GM23338 (cell line): Measurements from ENCODE around the gene DAPK2. TPM values are rescaled to one million over a fixed set of nuclear protein-coding genes. Genes with fewer than 3 reads are reported as not detected.

Experiments used
- ATAC-seq: fragments of 200-7000 bp; cut with Tn5 transposase; 3 replicates; pipeline ENCODE4 v1.9.1; 2020
- DNase-seq: peaks from one replicate; pipeline ENCODE4 v3.0.0-alpha.2; 2015; ENCODE audit warnings: low spot score
- H2AFZ ChIP-seq: fragments of 200-600 bp; sonication (generic); 2 replicates; pipeline ENCODE4 v1.8.0; 2016; ENCODE audit warnings: antibody characterized with exemption, mild to moderate bottlenecking, moderate library complexity
- H3F3A ChIP-seq: fragments of 200-600 bp; sonication (generic); replicated peaks from 2 replicates; pipeline ENCODE4 v1.8.0; 2017; ENCODE audit warnings: antibody characterized with exemption, mixed run types, low read depth
- H3K27ac ChIP-seq: fragments of 200-600 bp; sonication (generic); 2 replicates; pipeline ENCODE4 v1.6.1; 2016; ENCODE audit warnings: low read depth
- H3K27me3 ChIP-seq: fragments of 200-600 bp; sonication (generic); 2 replicates; pipeline ENCODE4 v1.8.0; 2016; ENCODE audit warnings: mild to moderate bottlenecking, mixed run types, moderate library complexity; ENCODE audit not compliant: insufficient read depth
- H3K36me3 ChIP-seq: fragments of 200-600 bp; sonication (generic); 2 replicates; pipeline ENCODE4 v1.8.0; 2016; ENCODE audit warnings: mild to moderate bottlenecking; ENCODE audit not compliant: insufficient read depth
- H3K4me1 ChIP-seq: fragments of 200-600 bp; sonication (generic); 2 replicates; pipeline ENCODE4 v1.8.0; 2016; ENCODE audit warnings: mild to moderate bottlenecking, moderate library complexity; ENCODE audit not compliant: insufficient read depth
- H3K4me2 ChIP-seq: fragments of 200-600 bp; sonication (generic); 2 replicates; pipeline ENCODE4 v1.7.1; 2017; ENCODE audit warnings: mixed run types
- H3K4me3 ChIP-seq: fragments of 200-600 bp; sonication (generic); 2 replicates; pipeline ENCODE4 v1.6.1; 2016; ENCODE audit warnings: mixed run types
- H3K79me2 ChIP-seq: fragments of 200-600 bp; sonication (generic); replicated peaks from 2 replicates; pipeline ENCODE4 v1.8.0; 2017; ENCODE audit warnings: mild to moderate bottlenecking; ENCODE audit not compliant: insufficient read depth
- H3K9me2 ChIP-seq: fragments of 200-600 bp; sonication (generic); 2 replicates; pipeline ENCODE4 v1.8.0; 2017; ENCODE audit not compliant: insufficient read depth
- H4K20me1 ChIP-seq: fragments of 200-600 bp; sonication (generic); replicated peaks from 2 replicates; pipeline ENCODE4 v1.8.0; 2017; ENCODE audit warnings: mild to moderate bottlenecking; ENCODE audit not compliant: insufficient read depth
- H3K27ac Mint-ChIP-seq: 2 replicates; pipeline ENCODE4 v1.8.0; 2020; ENCODE audit warnings: inconsistent platforms, mild to moderate bottlenecking, moderate library complexity, mixed read lengths
- H3K27me3 Mint-ChIP-seq: 3 replicates; pipeline ENCODE4 v1.8.0; 2022; ENCODE audit warnings: low read depth, mild to moderate bottlenecking, moderate library complexity, mixed read lengths, inconsistent platforms; ENCODE audit not compliant: insufficient read depth, poor library complexity
- H3K36me3 Mint-ChIP-seq: 3 replicates; pipeline ENCODE4 v1.8.0; 2021; ENCODE audit warnings: low read depth, mild to moderate bottlenecking, inconsistent platforms, moderate library complexity, mixed read lengths
- H3K4me1 Mint-ChIP-seq: 3 replicates; pipeline ENCODE4 v1.8.0; 2020; ENCODE audit warnings: mild to moderate bottlenecking, inconsistent platforms, mixed read lengths
- H3K4me3 Mint-ChIP-seq: 3 replicates; pipeline ENCODE4 v1.8.0; 2021; ENCODE audit warnings: moderate library complexity, mild to moderate bottlenecking, inconsistent platforms, mixed read lengths
- H3K9me3 Mint-ChIP-seq: 3 replicates; pipeline ENCODE4 v1.8.0; 2020; ENCODE audit warnings: moderate library complexity, mild to moderate bottlenecking, inconsistent platforms, mixed read lengths
- ETS1 ChIP-seq: IDR thresholded peaks from 2 replicates; pipeline ENCODE4 v1.6.1; 2016; ENCODE audit warnings: antibody characterized with exemption
- EZH2 ChIP-seq: fragments of 200-600 bp; sonication (generic); IDR thresholded peaks from one replicate; pipeline ENCODE4 v1.8.0; 2017; ENCODE audit warnings: antibody characterized with exemption, mild to moderate bottlenecking, low read depth; ENCODE audit not compliant: unreplicated experiment
- EZH2phosphoT487 ChIP-seq: fragments of 200-600 bp; sonication (generic); IDR thresholded peaks from one replicate; pipeline ENCODE4 v1.8.1; 2018; ENCODE audit warnings: antibody characterized with exemption; ENCODE audit not compliant: unreplicated experiment
- ZNF331 ChIP-seq: fragments of 250-450 bp; sonication (Bioruptor Pico); IDR thresholded peaks from 2 replicates; pipeline ENCODE4 v1.5.0; 2020; ENCODE audit warnings: low read depth, mild to moderate bottlenecking, moderate library complexity
- ZNF462 ChIP-seq: fragments of 250-450 bp; sonication (Bioruptor Pico); IDR thresholded peaks from 2 replicates; pipeline ENCODE4 v1.5.0; 2020; ENCODE audit warnings: mild to moderate bottlenecking, moderate library complexity
- polyA plus RNA-seq: library from polyadenylated mRNA; unstranded; fragments of >200 nt; fragmentation: Nextera tagmentation; extraction: Ambion mirVana; gene quantifications from 2 replicates; pipeline ENCODE4 v1.2.1, GENCODE V29; 2016
- total RNA-seq: library from RNA; depleted of rRNA; stranded (reverse); fragments of >200 nt; shearing (Covaris generic); gene quantifications from 2 replicates; pipeline ENCODE4 v1.2.3, GENCODE V29; 2014

DAPK2 gene
- total and polyA plus RNA-seq, 2 experiments from 2014 or later: 1.6 to 3.1 TPM

GRCh38 chr15:63909819-63910437 lies 136.4 kb downstream of the DAPK2 start (continued):
- TF ChIP-seq ZNF462 (CRISPR knock-in tag) (no peak), ETS1 (no peak), ZNF331 (no peak), EZH2phosphoT487 (no peak), EZH2 (no peak)

GRCh38 chr15:63908991-63909390 lies 137.3 kb downstream of the DAPK2 start:
- H3K9me3 Mint-ChIP-seq: no peaks in the 10 kb centered on the region
- no peaks in the 10 kb centered on the region for H3F3A ChIP-seq
- no peak overlapping the region for H2AFZ ChIP-seq
- H3K27ac Mint-ChIP-seq: no peak overlapping the region
- no peaks in the 10 kb centered on the region for H3K36me3 Mint-ChIP-seq
- no peak overlapping the region for H3K4me3 Mint-ChIP-seq
- TF ChIP-seq ZNF462 (CRISPR knock-in tag): no peak
- no peak for TF ChIP-seq EZH2phosphoT487
- ATAC-seq: no peak
- no peak overlapping the region for H3K4me2 ChIP-seq
- no peak overlapping the region for H3K4me3 ChIP-seq
- peaks cover 3% of the 10 kb centered on the region; the same call in 1 of the 2 replicates for H3K9me2 ChIP-seq
- peaks cover 16% of the 10 kb centered on the region for H3K4me1 Mint-ChIP-seq
- no peaks in the 10 kb centered on the region for H3K4me1 ChIP-seq
- peaks cover 5% of the 10 kb centered on the region for H3K27me3 Mint-ChIP-seq
- no peaks in the 10 kb centered on the region for H4K20me1 ChIP-seq
- DNase-seq: no peak
- H3K79me2 ChIP-seq: no peaks in the 10 kb centered on the region
- H3K36me3 ChIP-seq: no peaks in the 10 kb centered on the region
- H3K27ac ChIP-seq: no peak overlapping the region
- H3K27me3 ChIP-seq: no peaks in the 10 kb centered on the region
